SK-N-SH (cell line): Measurements from ENCODE around the gene TPSG1. TPM values are rescaled to one million over a fixed set of nuclear protein-coding genes. Genes with fewer than 3 reads are reported as not detected.

ENCODE experiments used
- CTCF ChIA-PET: fragments of 300-600, 350-600 bp; formaldehyde crosslinking; extraction: SDS; loops from one replicate; lab custom pipeline; 2021; lab: Yijun Ruan, JAX
- POLR2A ChIA-PET: fragments of 350-600 bp; sonication (Branson Sonifier 250); formaldehyde crosslinking; extraction: SDS; loops from one replicate; lab custom pipeline; 2020; ENCODE audit warnings: antibody characterized with exemption, inconsistent platforms; lab: Yijun Ruan, JAX
- DNase-seq: peaks from one replicate; pipeline ENCODE4 v3.0.0; 2012
- H2AFZ ChIP-seq: fragments of 200-600 bp; sonication (generic); 2 replicates; pipeline ENCODE4 v1.8.1; 2016; ENCODE audit warnings: antibody characterized with exemption, mild to moderate bottlenecking, low read depth
- H3F3A ChIP-seq: fragments of 200-600 bp; sonication (generic); replicated peaks from 2 replicates; pipeline ENCODE3; 2016; ENCODE audit warnings: antibody characterized with exemption, mild to moderate bottlenecking; ENCODE audit not compliant: insufficient read depth
- H3K27ac ChIP-seq, 2 experiments: fragments of 200-500 bp in 1 of 2; fragments of 200-600 bp in 1 of 2; sonication (Bioruptor generic) in 1 of 2; sonication (generic), shearing (Covaris generic) in 1 of 2; 2 replicates each; pipeline versions ENCODE4 v1.5.1 to v1.6.1; 2014 to 2016; ENCODE audit warnings: low read depth in 2 of 2, inconsistent platforms in 1 of 2, low read length in 1 of 2, mild to moderate bottlenecking in 1 of 2, mixed read lengths in 1 of 2
- H3K27me3 ChIP-seq: fragments of 200-600 bp; sonication (generic), shearing (Covaris generic); 2 replicates; pipeline ENCODE4 v1.6.1; 2016; ENCODE audit warnings: mixed run types; ENCODE audit not compliant: insufficient read depth
- H3K36me3 ChIP-seq, 2 experiments: fragments of 200-500 bp in 1 of 2; fragments of 200-600 bp in 1 of 2; sonication (Bioruptor generic) in 1 of 2; sonication (generic) in 1 of 2; replicated peaks in 1 of 2; 2 replicates each; pipeline versions ENCODE3 to v1.5.1; 2014 to 2016; ENCODE audit warnings: low read length in 1 of 2, mild to moderate bottlenecking in 1 of 2; ENCODE audit not compliant: insufficient read depth in 2 of 2, control insufficient read depth in 1 of 2
- H3K4me1 ChIP-seq, 2 experiments: fragments of 200-500 bp in 1 of 2; fragments of 200-600 bp in 1 of 2; sonication (Bioruptor generic) in 1 of 2; sonication (generic), shearing (Covaris generic) in 1 of 2; 2 replicates each; pipeline versions ENCODE4 v1.5.1 to v1.6.1; 2014 to 2016; ENCODE audit warnings: low read depth in 1 of 2, low read length in 1 of 2, mixed run types in 1 of 2; ENCODE audit not compliant: insufficient read depth in 2 of 2, control insufficient read depth in 1 of 2
- H3K4me2 ChIP-seq: fragments of 200-600 bp; sonication (generic), shearing (Covaris generic); 2 replicates; pipeline ENCODE4 v1.6.1; 2017; ENCODE audit warnings: mixed run types
- H3K4me3 ChIP-seq, 2 experiments: fragments of 200-500 bp in 1 of 2; fragments of 200-600 bp in 1 of 2; sonication (Bioruptor generic) in 1 of 2; sonication (generic), shearing (Covaris generic) in 1 of 2; 2 replicates each; pipeline versions ENCODE4 v1.5.1 to v1.8.1; 2014 to 2016; ENCODE audit warnings: low read depth in 2 of 2, inconsistent platforms in 1 of 2, low read length in 1 of 2, mild to moderate bottlenecking in 1 of 2, mixed read lengths in 1 of 2, moderate library complexity in 1 of 2
- H3K79me2 ChIP-seq: fragments of 200-600 bp; sonication (generic); 2 replicates; pipeline ENCODE4 v1.8.1; 2017; ENCODE audit warnings: mild to moderate bottlenecking; ENCODE audit not compliant: insufficient read depth
- H3K9ac ChIP-seq: fragments of 200-600 bp; sonication (generic); 2 replicates; pipeline ENCODE4 v1.6.1; 2017; ENCODE audit warnings: mixed run types
- H3K9me2 ChIP-seq: fragments of 200-600 bp; sonication (generic); 2 replicates; pipeline ENCODE4 v1.6.1; 2017; ENCODE audit warnings: mixed run types
- H3K9me3 ChIP-seq: fragments of 200-600 bp; sonication (generic); 2 replicates; pipeline ENCODE4 v1.6.1; 2017; ENCODE audit warnings: mixed run types, mild to moderate bottlenecking, moderate library complexity
- H4K20me1 ChIP-seq: fragments of 200-600 bp; sonication (generic); 2 replicates; pipeline ENCODE4 v1.6.1; 2017; ENCODE audit warnings: mild to moderate bottlenecking, mixed run types; ENCODE audit not compliant: insufficient read depth
- FOSL2 ChIP-seq: IDR thresholded peaks from 2 replicates; pipeline ENCODE4 v1.4.0; 2012; ENCODE audit warnings: low read depth, mild to moderate bottlenecking, moderate library complexity, borderline replicate concordance
- IRF3 ChIP-seq: fragments of 150-350 bp; IDR thresholded peaks from 2 replicates; pipeline ENCODE4 v1.6.1; 2016; ENCODE audit warnings: mild to moderate bottlenecking, low read depth, low read length
- NRF1 ChIP-seq: IDR thresholded peaks from 2 replicates; pipeline ENCODE4 v1.6.1; 2012; ENCODE audit warnings: low read depth, mild to moderate bottlenecking, low read length
- POLR2AphosphoS5 ChIP-seq: IDR thresholded peaks from 2 replicates; pipeline ENCODE4 v1.6.1; 2012; ENCODE audit warnings: low read depth, low read length
- RCOR1 ChIP-seq: fragments of 150-350 bp; IDR thresholded peaks from 2 replicates; pipeline ENCODE4 v1.6.1; 2017; ENCODE audit warnings: antibody characterized with exemption, low read length
- RFX5 ChIP-seq: IDR thresholded peaks from 2 replicates; pipeline ENCODE4 v1.6.1; 2012; ENCODE audit warnings: mild to moderate bottlenecking, improper control_type of control experiment, low read length
- SMC3 ChIP-seq: IDR thresholded peaks from 2 replicates; pipeline ENCODE4 v1.6.1; 2012; ENCODE audit warnings: low read depth, low read length, improper control_type of control experiment
- TCF12 ChIP-seq: IDR thresholded peaks from 2 replicates; pipeline ENCODE4 v1.4.0; 2012
- TEAD4 ChIP-seq: IDR thresholded peaks from 2 replicates; pipeline ENCODE4 v1.4.0; 2012; ENCODE audit warnings: mild to moderate bottlenecking, borderline replicate concordance; ENCODE audit not compliant: insufficient read depth
- WGBS: methylation state at CpG from one replicate; pipeline ENCODE4 v1.1.6; 2017; ENCODE audit warnings: low lambda C conversion rate; 5-methylcytosine and 5-hydroxymethylcytosine counted together
- polyA plus RNA-seq, 3 experiments: library from polyadenylated mRNA; depleted of rRNA; stranded (reverse); fragments of >200 nt; gene quantifications; 2 replicates each; pipeline ENCODE4 v1.2.3, GENCODE V29; 2012
- TF ChIP-seq, protein P1 (sequence below): IDR thresholded peaks from 2 replicates; pipeline ENCODE4 v1.4.0; 2012; ENCODE audit warnings: low read depth, borderline replicate concordance
- TF ChIP-seq, protein P2 (sequence below): IDR thresholded peaks from 2 replicates; pipeline ENCODE4 v1.6.1; 2012; ENCODE audit warnings: mild to moderate bottlenecking, low read depth, low read length, moderate library complexity

TPSG1 gene
- polyA plus RNA-seq, 1 of the 3 experiments (the other 2 are of a cell fraction): not detected

DNA sequence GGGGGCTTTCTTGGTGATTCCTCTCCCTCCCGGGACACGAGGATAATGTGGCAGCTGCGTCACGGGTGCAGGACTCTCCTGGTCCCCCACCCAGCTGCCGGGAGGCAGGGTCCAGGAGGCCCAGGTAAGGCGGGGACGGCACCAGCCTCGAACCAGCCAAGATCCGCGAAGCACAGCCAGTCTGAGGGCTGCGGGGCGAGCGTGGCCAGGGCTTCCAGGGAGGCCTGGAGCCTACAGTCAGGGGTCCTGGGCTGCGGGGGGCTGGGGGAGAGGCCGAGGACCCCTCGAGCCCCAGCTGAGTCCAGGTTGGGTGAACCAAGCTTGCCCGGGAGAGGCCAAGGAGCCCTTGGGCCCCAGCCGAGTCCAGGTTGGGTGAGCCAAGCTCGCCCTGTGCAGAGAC is 40.8 kb upstream of the TPSG1 start:
- Histone ChIP-seq H3K36me3 (no peaks in the 10 kb centered on the region), H4K20me1 (no peaks in the 10 kb centered on the region), H3K4me1 (peaks cover 0 to 1% of the 10 kb centered on the region in 2 experiments; a peak in 1 of 4 replicates), H3K79me2 (no peaks in the 10 kb centered on the region), H3K9me2 (no peaks in the 10 kb centered on the region), H3K4me3 (no peak overlapping the region), H3F3A (peaks cover 10% of the 10 kb centered on the region), H3K27me3 (peaks cover 60% of the 10 kb centered on the region), H3K27ac (no peak overlapping the region), H3K9me3 (no peaks in the 10 kb centered on the region), H3K4me2 (no peak overlapping the region), H2AFZ (no peak overlapping the region), H3K9ac (no peak overlapping the region)
- no peak for DNase-seq
- ChIA-PET POLR2A (no interaction called here), CTCF (interaction anchor here (1.1 to 1.5 kb wide), 2 partner anchors 71 to 77 kb away, joined by 3 read pairs; no protein-coding TSS in a partner anchor)
- WGBS: 80% methylated on average over 2 of the region's 19 CpGs
- TF ChIP-seq RCOR1: no peak
- no peak for TF ChIP-seq FOSL2
- TF ChIP-seq, protein P1, sequence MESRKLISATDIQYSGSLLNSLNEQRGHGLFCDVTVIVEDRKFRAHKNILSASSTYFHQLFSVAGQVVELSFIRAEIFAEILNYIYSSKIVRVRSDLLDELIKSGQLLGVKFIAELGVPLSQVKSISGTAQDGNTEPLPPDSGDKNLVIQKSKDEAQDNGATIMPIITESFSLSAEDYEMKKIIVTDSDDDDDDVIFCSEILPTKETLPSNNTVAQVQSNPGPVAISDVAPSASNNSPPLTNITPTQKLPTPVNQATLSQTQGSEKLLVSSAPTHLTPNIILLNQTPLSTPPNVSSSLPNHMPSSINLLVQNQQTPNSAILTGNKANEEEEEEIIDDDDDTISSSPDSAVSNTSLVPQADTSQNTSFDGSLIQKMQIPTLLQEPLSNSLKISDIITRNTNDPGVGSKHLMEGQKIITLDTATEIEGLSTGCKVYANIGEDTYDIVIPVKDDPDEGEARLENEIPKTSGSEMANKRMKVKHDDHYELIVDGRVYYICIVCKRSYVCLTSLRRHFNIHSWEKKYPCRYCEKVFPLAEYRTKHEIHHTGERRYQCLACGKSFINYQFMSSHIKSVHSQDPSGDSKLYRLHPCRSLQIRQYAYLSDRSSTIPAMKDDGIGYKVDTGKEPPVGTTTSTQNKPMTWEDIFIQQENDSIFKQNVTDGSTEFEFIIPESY: no peak
- no peak for TF ChIP-seq IRF3
- no peak for TF ChIP-seq TCF12
- TF ChIP-seq POLR2AphosphoS5: no peak
- TF ChIP-seq SMC3: no peak
- no peak for TF ChIP-seq TEAD4
- TF ChIP-seq RFX5: no peak
- TF ChIP-seq NRF1: no peak
- TF ChIP-seq, protein P2, sequence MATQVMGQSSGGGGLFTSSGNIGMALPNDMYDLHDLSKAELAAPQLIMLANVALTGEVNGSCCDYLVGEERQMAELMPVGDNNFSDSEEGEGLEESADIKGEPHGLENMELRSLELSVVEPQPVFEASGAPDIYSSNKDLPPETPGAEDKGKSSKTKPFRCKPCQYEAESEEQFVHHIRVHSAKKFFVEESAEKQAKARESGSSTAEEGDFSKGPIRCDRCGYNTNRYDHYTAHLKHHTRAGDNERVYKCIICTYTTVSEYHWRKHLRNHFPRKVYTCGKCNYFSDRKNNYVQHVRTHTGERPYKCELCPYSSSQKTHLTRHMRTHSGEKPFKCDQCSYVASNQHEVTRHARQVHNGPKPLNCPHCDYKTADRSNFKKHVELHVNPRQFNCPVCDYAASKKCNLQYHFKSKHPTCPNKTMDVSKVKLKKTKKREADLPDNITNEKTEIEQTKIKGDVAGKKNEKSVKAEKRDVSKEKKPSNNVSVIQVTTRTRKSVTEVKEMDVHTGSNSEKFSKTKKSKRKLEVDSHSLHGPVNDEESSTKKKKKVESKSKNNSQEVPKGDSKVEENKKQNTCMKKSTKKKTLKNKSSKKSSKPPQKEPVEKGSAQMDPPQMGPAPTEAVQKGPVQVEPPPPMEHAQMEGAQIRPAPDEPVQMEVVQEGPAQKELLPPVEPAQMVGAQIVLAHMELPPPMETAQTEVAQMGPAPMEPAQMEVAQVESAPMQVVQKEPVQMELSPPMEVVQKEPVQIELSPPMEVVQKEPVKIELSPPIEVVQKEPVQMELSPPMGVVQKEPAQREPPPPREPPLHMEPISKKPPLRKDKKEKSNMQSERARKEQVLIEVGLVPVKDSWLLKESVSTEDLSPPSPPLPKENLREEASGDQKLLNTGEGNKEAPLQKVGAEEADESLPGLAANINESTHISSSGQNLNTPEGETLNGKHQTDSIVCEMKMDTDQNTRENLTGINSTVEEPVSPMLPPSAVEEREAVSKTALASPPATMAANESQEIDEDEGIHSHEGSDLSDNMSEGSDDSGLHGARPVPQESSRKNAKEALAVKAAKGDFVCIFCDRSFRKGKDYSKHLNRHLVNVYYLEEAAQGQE: no peak
